SK-MEL-5 (cell line): Measurements from ENCODE around the gene SORCS2. TPM values are rescaled to one million over a fixed set of nuclear protein-coding genes. Genes with fewer than 3 reads are reported as not detected.

Experiments
- DNase-seq: peaks from one replicate; pipeline ENCODE4 v3.0.0-alpha.2; 2016; ENCODE audit warnings: low read depth, low spot score
- in situ Hi-C: cut with HindIII; loops from 2 replicates; pipeline ENCODE4 v1.10.0; 2016; ENCODE audit warnings: low sequenced_read_pairs, high pct_unique_total_duplicates, low pct_unique_long_range_greater_than_20kb
- total RNA-seq: library from RNA; depleted of rRNA; stranded (reverse); fragments of >200 nt; shearing (Covaris generic); gene quantifications from 2 replicates; pipeline ENCODE4 v1.2.3, GENCODE V29; 2014

SORCS2 gene
- total RNA-seq, 1 experiment from 2014 or later: not detected

GRCh38 chr4:7428261-7429068 is 236.1 kb downstream of the SORCS2 start:
- in situ Hi-C loops: no loop called here
- no peak for DNase-seq

GRCh38 chr4:7429069-7429416 is 236.7 kb downstream of the SORCS2 start:
- in situ Hi-C loops: no loop called here
- DNase-seq: no peak

GRCh38 chr4:7429601-7430078 is 237.3 kb downstream of the SORCS2 start:
- in situ Hi-C loops: no loop called here
- DNase-seq: no peak

GRCh38 chr4:7430368-7430964 is 238.1 kb downstream of the SORCS2 start:
- DNase-seq: no peak
- in situ Hi-C loops: no loop called here

DNA sequence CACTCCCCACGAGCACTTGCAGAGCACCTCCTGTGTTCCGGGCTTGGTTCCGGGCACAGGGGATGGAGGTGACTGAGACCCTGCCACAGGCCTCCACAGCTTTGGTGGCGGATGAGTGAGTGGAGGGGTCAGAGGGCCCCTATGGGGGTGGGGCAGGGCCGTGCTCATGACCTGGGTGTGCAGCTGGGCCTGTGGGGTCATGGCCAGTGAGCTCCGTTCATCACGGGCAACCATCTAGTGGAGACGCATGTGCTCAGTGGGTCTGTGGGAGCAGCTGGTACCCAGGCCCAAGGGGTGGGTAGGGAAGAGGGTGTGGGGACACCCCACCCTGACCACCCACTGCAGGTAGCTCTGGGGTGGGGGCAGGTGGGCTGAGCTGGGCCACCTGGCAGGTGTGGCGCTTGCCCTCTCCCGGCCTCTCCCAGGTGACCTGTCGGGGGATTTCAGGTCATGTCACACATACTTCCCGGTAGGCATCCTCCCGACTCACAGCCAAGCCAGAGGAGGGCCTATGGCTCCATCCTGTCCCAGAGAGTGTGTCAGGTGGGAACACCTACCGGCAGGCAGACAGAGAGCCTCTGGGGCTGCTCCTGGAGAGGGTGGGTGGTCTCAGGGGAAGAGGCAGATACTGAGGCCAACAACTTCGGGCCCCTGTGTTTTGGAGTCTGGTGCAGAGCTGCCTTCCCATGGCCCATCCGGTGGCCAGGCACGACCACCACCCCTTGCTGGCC is 238.8 kb downstream of the SORCS2 start:
- in situ Hi-C loops: no loop called here
- DNase-seq: no peak

GRCh38 chr4:7431696-7432530 is 239.6 kb downstream of the SORCS2 start:
- DNase-seq: no peak
- in situ Hi-C loops: no loop called here

DNA sequence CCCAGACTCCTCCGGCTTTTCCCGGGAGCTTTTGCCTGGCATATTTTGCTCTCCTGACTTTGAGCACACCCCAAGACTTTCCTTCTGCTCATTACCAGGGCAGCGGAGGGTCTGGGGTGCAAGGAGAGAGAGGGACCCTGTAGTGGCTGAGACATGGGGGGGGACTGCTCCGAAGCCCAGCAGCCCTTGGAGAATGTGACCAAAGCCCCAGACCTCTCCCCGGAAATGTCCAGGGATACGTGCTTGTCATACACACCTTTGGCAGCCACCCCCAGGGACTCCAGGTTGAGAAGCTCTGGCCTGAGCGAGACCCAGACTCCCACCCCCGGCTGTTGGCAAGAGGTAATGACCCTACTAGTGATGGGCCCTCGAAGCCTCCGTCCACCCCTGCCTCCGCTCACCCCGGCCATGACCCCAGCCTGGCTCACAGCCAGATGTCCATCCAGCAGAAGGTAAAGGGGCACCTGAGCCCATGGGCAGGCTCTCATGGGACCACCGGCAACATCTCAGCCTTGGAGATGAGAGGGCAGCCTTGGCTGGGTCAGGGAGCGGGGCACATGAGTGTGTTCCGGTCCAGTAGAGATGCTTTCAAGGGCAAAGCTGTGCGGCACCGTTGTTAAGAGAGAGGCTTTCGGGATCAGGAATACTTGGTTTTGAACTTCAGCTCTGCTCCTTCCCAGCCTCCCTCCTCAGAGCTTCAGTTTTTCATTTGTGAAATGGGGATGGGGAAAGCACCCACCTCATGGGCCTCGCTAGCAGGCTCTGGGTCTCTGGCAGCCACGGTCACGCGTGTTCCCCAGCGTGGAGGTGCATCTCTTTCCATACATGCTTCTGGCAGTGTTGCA is 240.4 kb downstream of the SORCS2 start:
- DNase-seq: no peak
- in situ Hi-C loops: no loop called here

- in situ Hi-C loops: no loop called here
- no peak for DNase-seq
Observed at GRCh38 chr4:7433376-7434140, 241.2 kb downstream of the SORCS2 start.

DNA sequence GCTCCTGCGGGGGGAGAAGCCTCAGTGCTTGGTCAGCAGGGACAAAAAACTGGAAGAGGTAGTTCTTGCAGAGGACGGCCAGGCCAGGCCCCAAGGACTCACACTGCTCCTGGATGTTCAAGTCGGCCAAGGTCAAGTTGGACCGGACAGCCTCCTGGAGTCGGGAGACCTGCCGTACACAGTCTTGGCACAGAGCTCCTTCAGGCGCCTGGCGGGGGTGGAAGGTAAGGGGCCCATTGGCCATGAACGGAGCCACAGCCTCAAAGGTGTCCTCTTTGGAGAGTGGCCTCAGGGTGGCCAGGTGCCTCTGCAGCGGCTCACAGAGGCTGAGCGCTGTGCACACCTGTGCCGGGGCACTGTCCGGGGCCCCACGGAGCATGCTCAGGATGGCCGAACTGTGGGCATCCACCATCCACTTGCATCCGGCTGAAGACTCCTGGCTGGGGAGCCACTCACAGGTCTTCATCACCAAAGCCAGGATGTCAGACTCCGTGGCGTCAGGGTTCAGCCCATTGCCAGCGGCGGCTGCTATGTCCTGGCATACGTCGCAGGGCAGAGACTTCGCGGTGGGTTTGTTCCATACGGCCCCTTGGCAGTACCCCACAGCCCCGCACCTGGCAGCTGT is 241.9 kb downstream of the SORCS2 start:
- no peak for DNase-seq
- in situ Hi-C loops: no loop called here

GRCh38 chr4:7434766-7435150 is 242.4 kb downstream of the SORCS2 start, which contains the start of gene PSAPL1:
TSS of gene PSAPL1 (minus strand) at chr4:7434930. CDS start at chr4:7434879, 51 bp downstream.
- in situ Hi-C loops: no loop called here
- DNase-seq: no peak

DNA sequence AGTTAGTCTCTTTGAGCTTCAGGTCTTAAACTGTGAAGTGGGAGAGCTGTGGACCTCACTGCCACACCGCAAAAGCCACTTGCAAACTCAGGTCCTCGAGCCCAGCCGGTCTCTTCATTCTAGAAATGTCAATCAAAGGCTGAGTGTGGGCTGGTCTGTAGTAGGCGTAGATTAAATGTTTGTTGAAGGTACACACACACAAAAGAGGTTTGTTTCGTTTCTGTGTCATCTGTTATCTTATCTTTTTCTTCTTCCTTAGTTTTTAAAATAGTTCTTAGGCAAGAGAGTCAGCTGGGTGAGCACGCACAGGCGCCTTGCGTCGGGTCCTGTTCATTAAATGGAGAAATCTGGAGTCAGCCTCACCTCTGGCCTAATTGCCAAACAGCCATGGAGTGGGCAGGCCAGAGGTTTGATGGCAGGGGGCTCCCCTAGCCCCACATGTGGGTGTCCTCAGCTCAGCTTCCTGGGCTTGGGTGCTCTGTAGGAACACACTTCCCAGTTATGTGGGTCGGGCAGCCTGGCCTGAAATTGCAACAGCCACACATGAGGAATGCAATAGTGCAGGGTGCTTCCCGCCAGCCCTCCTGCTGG is 243.2 kb downstream of the SORCS2 start:
- in situ Hi-C loops: no loop called here
- no peak for DNase-seq

- no peak for DNase-seq
- in situ Hi-C loops: no loop called here
Observed at GRCh38 chr4:7436256-7436655, 243.9 kb downstream of the SORCS2 start.

DNA sequence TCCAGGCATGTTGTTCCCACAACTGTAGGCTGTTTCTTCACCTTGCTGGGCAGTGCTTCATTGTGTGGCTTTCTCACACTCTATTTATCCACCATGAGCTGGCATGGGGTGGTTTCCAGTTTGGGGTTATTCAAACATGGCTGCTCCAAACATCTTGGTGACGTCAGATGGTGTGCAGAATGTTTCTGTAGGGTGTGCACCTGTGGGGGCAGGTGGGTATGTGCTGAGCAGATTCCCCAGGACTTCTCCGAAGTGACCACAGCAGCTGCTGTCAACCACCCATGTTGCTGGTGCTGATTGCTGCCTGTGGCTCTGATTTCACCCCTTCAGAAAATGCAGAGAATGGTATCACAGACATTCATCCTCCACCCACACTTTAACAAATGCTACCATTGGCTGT is 247.4 kb downstream of the SORCS2 start:
- in situ Hi-C loops: no loop called here
- DNase-seq: no peak

DNA sequence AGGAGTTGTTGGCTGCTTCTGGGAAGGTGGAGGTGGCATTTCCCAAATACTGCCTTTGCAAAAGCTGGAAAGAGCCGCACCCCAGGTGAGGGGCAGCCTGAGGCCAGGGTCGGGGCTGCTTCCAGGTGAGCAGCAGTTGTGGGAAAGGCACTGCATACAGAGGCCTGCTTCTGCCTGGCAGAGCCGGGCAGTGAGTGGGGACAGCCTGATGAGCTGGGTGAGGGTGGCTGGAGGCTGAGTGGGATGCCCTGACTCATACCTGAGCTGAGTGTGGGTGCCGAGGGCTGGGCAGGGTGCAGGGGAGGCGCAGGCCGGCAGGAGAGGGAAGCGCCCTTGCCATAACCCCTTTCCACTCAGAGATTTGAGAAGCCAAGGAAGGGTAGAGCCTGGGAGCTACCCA is 248.9 kb downstream of the SORCS2 start:
- in situ Hi-C loops: no loop called here
- DNase-seq: no peak

- no peak for DNase-seq
- in situ Hi-C loops: no loop called here
Observed at GRCh38 chr4:7442574-7443162, 250.3 kb downstream of the SORCS2 start.
